Germinal center (tissue), 1 donor: ENCODE measurements around the gene FMN1.

ENCODE experiments used
- DNase-seq: peaks from one replicate; pipeline ENCODE4 v3.0.0; 2012; ENCODE audit warnings: mixed read lengths, low spot score

The FMN1 gene

GRCh38 chr15:33124811-33125210 is 69.7 kb downstream of the FMN1 start:
- no peak for DNase-seq

- no peak for DNase-seq
Measured at GRCh38 chr15:33124279-33124678, 70.2 kb downstream of the FMN1 start.

- no peak for DNase-seq
Measured at GRCh38 chr15:33119865-33120264, 74.6 kb downstream of the FMN1 start.

DNA sequence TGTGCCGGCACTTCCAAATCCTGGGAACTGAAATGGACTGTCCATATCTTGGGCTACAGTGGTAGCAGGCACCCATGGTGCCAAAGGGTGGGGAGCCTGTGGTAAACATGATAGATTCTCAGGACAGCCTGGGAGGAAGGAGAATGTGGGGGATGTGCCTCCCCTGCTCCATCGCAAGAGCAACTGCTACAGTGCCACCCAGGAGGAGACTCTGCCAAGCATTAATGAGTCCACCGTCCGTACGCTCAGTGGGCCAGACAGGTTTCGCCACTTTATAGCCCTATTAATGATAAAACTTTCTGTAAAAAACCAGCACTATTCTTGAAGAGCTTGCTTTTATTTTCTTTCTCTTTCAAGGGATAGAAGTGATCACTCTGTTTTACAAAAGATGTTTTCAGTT is 75.2 kb downstream of the FMN1 start:
- DNase-seq = no peak

GRCh38 chr15:33116198-33116597 is 78.3 kb downstream of the FMN1 start:
- no peak for DNase-seq

DNA sequence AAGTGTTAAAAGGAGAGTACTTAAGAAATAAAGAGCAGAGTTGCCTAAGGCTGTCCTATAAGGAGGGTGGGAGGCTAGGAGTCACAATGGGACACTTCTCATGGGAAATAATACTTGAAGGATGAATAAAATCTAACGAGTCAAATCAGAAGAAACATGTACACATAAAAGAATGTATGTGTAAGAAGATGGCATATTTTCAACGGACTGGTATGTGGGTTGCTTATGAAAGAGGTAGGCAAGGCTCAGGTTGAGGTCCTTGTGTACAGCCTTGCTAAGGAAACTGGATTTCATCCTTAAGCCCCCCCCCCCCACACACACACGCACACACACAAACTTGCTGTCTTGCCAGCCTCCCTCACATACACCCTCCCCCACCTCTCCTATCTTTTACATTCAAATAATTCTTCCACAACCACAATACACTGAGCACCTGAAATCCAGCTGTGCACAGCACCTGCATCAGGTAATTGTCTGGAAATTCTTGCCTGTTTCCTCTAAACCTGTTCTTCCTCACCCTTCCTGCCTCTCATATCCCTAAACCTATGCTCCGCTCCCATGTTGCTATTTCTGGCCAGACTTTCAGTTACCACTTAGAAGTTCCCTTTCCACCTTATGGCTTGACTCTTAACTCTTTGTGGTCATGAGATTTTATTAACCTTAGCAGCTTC is 79.2 kb downstream of the FMN1 start:
- DNase-seq = no peak

DNA sequence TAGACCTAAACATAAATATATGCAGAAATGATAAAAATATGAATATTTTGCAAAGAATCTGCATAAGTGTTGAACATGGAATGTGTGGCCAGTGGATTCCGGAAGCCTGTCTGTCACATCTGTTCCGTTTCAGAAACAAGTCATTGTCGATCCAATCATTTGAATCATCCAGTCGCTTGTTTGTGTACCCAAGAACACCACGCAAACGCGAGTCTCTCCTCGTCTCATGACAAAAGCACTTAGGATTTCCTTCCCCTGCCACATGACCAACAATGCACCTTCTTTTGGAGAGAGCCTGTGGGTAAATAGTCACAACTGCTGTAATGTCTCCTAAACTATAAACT is 80.2 kb downstream of the FMN1 start:
- no peak for DNase-seq

DNA sequence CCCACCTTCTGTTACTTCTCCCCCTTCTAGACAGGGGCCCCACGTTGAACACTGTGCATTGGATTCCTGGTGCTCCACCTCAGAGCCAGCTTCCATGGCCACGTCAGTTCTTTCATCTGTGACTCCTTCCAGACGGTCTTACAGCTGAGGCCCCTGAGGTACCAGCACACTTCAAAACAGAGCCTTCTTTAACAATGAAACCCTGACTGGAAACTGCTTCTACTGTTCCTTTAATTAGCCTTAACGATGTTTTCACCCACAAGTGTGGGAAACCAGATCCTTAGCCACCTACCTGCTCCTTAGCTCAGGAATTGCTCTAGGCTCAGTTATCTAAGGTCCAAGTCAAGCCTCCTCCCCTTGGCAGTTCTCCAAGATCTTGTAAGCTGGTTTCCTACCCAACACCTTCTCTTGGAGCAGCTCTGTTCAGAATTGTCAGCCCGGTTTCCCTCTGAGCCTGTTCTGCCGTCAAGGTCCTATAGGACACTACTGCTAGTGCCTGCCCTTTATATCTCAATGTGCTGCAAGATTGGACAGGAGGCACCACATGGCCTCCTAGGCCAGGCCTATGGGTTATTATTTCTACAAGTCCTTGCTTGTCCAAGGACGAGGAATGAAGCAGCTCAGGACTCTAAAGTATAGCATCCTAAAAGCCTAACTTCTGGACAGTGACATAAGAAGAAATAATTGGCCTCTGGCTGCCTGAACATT is 80.7 kb downstream of the FMN1 start:
- DNase-seq = no peak

GRCh38 chr15:33112541-33113105 is 81.9 kb downstream of the FMN1 start:
- no peak for DNase-seq

DNA sequence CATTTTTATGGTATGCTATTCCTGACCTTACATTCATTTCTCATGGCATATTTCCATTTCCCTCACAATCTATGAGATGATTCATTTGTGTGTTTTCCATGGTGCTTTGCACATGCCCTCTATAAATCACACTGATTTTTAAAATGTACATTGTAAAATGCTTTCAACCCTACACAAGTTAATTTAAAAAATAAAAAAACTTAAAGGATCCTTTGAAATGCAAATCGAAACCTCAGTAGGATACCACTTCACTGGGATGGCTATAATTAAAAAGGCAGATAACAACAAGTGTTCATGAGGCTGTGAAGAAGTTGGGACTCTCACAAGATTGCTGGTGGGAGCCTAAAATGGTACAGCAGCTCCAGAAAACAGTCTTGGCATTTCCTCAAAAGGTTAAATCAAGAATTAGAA is 83.5 kb downstream of the FMN1 start:
- DNase-seq = no peak

DNA sequence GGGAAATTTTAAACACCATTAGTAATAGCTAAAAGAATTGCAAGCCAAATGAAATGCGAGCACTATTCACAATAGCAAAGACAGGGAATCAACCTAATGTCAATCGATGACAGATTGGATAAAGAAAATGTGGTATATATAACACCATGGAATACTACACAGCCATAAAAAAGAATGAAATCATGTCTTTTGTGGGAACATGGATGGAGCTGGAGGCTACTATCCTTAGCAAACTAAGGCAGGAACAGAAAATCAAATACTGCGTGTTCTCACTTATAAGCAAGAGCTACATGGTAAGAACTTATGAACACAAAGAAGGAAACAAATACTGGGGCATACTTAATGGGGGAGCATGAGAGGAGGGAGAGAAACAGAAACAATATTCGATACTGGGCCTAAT is 85.2 kb downstream of the FMN1 start:
- DNase-seq = no peak

DNA sequence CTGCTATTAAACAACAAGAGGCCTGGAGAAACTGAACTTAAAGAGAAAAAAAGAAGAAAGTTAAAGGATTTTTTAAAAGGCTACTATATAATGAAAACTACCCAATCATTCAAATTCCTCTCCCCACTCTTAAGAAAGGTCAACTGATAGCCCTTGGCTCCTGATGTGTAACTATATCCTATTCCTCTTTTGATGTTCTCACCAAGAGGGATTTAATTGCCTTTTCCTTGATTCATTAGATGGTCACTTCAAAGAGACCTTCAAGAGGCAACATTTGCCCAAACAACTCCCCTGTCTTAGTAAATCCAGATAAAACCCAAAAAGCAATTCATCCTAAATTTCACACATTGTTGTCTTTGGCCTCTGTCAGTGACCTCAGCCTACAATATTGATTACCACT is 86.0 kb downstream of the FMN1 start:
- DNase-seq = no peak

- DNase-seq = no peak
Measured at GRCh38 chr15:33107950-33108349, 86.6 kb downstream of the FMN1 start.

- no peak for DNase-seq
Measured at GRCh38 chr15:33104212-33104611, 90.3 kb downstream of the FMN1 start.

DNA sequence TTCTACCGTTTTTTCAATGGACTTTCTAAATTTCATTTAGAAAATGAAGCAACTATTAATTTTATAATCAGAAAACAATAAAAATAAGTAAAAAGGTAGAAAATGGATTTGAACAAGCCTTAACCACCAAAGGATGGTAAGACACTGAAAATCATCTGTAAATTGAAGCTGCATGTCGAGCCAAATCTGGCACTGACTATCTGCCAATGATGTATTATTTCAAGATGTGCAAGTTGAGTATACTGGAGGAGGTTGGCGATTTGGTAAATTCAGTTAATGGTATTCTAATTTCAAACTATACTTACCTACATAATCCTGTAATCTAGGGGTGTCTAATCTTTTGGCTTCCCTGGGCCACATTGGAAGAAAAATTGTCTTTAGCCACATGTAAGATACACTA is 93.5 kb downstream of the FMN1 start:
- DNase-seq = no peak

DNA sequence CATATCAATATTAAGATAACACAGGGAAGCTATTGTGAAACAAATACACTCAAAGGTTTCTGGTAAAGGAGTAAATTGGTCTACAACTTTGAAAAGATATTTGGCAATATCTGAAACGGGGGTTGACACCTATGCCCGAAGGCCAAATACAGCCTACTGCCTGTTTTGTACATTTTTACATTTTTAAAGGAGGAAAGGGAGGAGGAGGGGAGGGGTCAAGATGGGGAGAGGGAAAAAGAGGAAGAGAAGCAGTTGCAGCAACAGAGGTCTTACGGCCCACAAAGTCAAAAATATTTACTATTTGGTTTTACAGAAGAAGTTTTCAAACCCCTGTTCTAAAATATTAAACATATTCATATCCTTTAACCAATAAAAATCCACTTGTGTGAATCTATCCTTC is 94.2 kb downstream of the FMN1 start:
- DNase-seq = no peak

- DNase-seq = no peak
Measured at GRCh38 chr15:33099739-33100138, 94.8 kb downstream of the FMN1 start.

DNA sequence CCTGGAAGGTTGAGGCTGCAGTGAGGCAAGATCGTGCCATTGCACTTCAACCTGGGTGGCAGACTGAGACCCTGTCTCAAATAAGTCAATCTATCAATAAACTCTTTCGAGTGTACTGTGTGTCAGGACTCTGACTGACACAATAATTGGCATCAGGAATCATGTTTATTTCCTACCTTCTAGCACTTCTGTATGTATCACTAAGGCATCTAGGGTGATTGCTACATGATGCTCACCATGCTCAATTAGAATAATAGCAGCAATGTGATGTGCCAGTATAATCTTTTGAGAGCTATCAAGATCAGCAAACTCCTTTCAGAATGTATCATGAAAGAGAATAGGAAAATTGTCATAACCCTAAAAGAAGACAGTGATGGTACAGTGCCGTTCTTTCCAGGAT is 95.3 kb downstream of the FMN1 start:
- no peak for DNase-seq

DNA sequence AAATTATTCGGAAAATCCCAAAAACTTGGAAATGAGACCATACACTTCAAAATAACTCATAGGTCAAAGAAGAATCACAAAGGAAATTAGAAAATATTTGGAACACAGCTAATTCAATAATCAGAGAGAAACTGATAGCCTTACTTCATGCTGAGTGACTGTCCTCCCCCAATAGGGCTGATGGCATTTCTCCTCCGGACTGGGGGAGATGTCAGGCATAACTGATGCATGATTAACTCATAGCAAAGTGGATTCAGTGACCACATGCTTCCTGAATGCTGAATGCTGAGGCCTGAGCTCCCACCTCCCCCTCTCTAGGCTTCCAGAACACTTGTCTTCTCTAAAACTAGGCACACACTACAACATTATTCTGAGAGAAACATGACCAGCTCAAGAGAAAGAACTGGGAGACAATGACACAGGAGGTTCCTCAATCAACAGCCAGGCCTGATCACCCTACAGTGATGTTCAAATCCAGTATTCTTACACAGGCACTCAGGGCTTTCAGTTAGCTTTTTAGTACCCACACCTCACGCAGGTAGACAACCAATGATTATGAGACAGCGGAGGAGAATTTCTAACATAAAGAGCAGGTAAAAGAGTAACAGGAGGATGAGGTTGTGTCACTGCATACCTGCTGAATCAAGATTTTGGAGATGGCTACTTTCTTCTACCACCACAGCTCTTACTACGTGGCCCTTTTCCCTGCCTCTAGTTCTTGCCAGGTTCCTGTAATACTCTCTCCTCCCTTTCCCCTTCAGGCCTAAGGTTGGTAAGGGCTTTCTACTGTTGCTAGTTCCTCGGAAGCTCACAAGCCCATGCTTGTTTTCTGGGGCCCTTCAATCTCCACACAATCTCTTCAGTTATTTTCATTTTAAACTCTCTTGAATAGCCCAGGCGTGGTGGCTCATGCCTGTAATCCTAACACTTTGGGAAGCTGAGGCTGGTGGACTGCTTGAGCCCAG is 96.1 kb downstream of the FMN1 start:
- no peak for DNase-seq

DNA sequence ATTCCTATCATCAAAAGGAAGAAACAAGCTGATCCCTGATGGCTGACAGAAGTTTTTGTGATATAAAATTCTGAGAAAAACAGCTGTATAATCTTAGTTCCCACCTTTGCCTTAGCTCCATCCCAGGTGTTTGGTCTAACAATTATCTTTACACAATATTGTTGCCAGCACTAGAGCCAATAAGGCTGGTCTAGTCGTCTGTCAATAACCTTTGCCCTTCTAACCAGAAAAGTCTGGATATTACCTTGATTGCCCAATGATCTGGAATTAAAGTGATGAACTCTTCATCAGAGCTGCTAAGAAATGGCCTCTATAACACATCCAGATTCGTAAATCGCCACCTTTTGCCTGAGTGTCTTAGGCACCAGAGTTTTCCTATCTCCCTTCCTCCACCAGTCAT is 98.4 kb downstream of the FMN1 start:
- DNase-seq = no peak

DNA sequence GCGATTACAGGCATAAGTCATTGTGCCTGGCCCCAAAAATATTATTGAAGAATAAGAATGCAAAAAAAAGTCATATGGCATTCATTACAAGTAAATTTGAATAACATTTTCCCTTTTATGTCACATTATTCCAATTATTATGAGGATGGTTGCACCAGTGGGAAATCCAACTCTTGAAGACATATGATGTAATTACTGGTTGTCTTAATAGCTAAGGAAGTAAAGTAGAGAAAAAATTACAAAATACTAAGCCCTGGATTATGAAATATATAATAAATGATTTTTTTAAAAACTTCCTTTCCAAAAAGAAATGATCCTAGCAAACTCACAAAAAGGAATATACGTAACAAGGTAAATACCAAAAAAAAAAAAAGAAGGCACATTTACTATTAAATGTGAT is 98.9 kb downstream of the FMN1 start:
- no peak for DNase-seq

- DNase-seq = no peak
Measured at GRCh38 chr15:33094336-33094735, 100.2 kb downstream of the FMN1 start.

DNA sequence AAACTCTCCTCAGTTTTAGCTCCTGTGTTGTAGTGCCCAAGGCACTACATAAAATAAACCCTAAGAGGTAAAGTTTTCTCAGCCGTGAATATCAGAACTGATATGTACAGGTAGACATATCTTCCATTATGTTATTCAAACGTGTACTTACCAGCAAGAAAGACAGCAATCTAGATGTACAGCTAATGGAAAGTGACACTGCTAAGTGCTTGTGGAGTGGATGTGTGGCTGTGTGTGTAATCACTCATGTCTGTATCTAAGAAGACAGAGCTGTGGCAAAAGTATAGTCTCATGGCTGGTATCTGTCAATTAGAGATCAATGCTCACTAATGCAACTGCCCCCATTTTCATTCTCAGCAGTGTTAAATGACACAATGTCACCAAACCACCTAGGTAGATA is 101.3 kb downstream of the FMN1 start:
- no peak for DNase-seq
